Epithelial cell of esophagus (primary cell): ENCODE data around the gene TMEM219.

Experiments
- DNase-seq: peaks from one replicate; pipeline ENCODE4 v3.0.0; 2010; ENCODE audit warnings: low read depth
- H3K4me3 ChIP-seq: 2 replicates; pipeline ENCODE4 v1.5.1; 2011; ENCODE audit warnings: mild to moderate bottlenecking, low read length, control low read depth
- CTCF ChIP-seq: IDR thresholded peaks from 2 replicates; pipeline ENCODE4 v1.5.1; 2011; ENCODE audit warnings: low read depth, mild to moderate bottlenecking, low read length, control low read depth, inconsistent platforms; ENCODE audit not compliant: insufficient read depth; ENCODE audit errors: missing control alignments

TMEM219 gene

GRCh38 chr16:29921034-29921385 is 40.9 kb upstream of the TMEM219 start:
- DNase-seq, result no peak
- H3K4me3 ChIP-seq, result no peak overlapping the region
- no peak for TF ChIP-seq CTCF

- H3K4me3 ChIP-seq, result no peak overlapping the region
- no peak for DNase-seq
- TF ChIP-seq CTCF, result no peak
Measured at GRCh38 chr16:29922326-29922725, 39.6 kb upstream of the TMEM219 start.

- DNase-seq, result no peak
- TF ChIP-seq CTCF, result no peak
- H3K4me3 ChIP-seq, result no peak overlapping the region
Measured at GRCh38 chr16:29922986-29923501, 38.8 kb upstream of the TMEM219 start.

- no peak for DNase-seq
- peak overlapping the region; percentile 82 for H3K4me3 ChIP-seq
- no peak for TF ChIP-seq CTCF
Measured at GRCh38 chr16:29925105-29925756, 36.6 kb upstream of the TMEM219 start.

- no peak for TF ChIP-seq CTCF
- peak; percentile 79 for DNase-seq
- peak within 1 kb of the TSS; percentile 82 for H3K4me3 ChIP-seq
Measured at GRCh38 chr16:29925781-29926710, 35.8 kb upstream of the TMEM219 start, which contains the start of gene KCTD13. KCTD13 (minus strand) TSS chr16:29926226; CDS start chr16:29926033, 193 bp downstream.

GRCh38 chr16:29926711-29927052 is 35.2 kb upstream of the TMEM219 start:
- no peak for TF ChIP-seq CTCF
- peak; percentile 14 for DNase-seq
- H3K4me3 ChIP-seq, result peak overlapping the region; percentile 82
